Measurements from ENCODE around the gene DDX1.

Gene DDX1

DNA sequence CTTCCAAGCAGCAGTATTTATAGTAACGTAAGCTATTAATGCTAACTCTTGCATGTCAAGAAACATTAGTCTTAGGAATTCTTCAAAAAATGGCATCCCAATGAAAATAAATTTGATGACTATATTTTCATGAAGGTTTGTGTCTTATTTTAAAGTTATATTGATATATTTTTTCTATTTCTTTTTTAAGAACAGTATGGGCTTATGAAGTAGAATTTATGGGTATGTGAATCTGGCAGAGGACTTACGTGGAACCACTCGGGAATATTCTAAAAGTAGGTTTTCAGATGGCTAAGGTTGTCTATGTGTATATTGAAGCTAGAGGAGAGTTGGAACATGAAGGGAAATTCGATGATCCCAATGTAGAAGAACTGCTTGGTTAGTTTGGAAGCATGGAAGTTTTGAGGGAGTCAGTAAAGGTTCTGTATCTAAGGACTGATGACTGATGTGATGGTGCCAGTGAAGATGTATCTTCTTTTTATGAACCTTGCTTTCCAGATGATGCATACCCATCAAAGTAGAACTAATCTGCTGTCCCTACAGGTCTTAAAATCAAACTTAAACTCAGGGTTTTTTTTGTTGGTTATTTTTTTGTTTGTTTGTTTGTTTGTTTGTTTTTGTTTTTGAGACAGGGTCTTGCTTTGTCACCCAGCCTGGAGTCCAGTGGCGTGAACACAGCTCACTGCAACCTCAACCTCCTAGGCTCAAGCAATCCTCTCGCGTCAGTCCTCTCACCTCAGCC lies 39.5 kb downstream of the DDX1 start:
- DNase-seq, result no peak

- no peak for DNase-seq
Observed at GRCh38 chr2:15631883-15632282, 40.2 kb downstream of the DDX1 start.

GRCh38 chr2:15633043-15633970 lies 41.6 kb downstream of the DDX1 start:
- DNase-seq, result no peak

DNA sequence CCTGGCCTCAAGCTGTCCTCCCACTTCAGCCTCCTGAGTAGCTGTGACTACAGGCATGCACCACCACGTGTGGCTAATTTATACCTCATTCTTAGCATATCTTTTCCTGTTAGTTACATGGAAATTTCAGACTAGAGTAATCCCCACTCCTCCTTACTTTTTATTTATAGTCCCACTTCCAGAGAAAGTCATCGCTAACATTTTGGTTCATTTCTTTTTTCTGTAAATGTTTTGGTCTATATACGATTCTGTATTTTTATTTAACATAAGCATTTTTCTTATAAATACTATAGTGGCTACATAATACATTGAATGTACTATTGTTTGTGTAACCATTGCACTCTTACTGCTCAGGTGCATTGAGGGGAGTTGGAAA lies 42.3 kb downstream of the DDX1 start:
- no peak for DNase-seq

DNA sequence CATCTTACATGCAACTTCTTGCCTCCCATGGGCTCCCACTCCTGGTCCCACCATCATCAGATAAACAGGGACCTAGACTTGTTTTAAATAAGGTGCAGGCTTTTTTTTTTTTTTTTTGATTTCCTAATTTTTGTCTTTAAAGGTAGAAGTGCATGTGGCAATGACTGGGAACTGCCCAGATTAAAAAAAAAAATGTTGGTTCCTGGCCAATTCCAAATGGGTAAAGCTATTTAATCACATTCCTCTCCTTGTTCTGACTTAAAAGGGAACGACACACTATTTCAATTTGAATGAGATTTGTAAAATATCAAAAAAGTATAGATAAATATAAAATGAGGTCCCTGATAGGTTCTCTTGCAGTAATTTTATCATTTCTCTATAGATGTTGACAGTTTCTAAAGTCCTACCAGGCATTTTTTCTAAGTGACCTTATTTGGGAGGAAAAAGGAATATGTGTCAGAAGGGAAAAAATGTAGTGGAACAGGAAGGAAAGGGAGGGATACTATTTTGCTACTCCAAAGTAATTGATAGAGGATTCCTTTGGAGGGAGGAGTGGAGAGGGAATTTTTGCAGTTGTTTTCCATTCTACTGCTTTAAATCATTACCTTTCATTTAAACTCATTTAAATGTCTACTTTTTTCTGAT lies 43.3 kb downstream of the DDX1 start:
- DNase-seq, result no peak

DNA sequence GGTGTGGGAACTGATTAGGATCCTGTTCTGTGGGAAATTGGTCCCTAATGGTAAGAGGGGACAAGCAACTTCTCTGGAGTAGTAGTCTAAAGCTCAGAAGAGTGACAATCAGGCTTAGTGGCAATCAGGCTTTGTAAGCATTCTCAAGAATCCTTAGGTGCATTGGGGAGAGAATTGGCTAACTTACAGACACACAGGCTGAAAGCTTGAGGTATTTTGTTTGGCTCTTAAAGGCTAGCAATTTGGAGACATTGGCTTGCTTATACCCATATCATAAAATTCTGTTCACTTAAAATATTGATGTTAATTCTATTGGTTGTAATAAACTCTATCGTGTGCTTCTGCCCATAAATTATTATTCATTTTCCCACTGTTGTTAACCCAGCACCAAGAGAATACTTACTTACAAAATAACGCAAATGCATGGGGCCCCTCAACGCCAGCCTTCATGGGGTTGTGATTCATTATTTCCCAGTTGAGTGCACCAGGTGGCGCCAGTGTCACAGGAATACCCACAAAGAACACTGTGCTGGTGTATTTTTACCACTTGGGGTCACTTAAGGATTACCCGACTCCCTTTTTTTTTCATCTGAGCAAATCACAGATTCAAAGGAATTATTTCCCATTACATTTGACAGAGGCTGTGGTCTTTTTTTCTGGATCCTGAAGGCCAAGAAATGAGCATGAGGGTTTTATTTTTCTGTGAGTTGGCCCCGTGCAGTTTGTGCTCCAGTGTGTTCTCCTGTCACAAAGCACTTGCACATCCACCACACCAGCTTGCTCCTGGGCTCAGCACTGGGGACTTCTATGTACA lies 45.5 kb downstream of the DDX1 start:
- peak; percentile 53 for DNase-seq

DNA sequence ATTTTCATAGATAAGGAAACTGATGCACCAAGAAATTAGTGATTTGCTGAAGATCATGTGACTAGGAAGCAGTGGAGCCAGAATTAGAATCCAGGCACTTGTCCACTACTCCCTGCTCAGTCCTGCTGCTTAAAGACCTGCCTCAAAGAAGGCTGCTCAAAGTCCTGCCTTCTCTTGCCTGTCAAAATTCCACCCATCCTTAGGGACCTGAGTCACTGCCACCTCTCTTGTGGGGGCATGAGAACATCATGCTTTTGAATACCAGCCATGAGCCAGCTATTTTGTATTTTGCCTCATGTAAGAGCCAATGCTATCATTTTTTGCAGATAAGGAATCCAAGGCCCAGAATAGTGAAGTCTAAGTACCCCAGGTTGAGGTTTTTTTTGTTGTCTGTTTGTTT lies 47.1 kb downstream of the DDX1 start:
- no peak for DNase-seq

GRCh38 chr2:15639323-15640251 lies 47.9 kb downstream of the DDX1 start:
- DNase-seq, result no peak

DNA sequence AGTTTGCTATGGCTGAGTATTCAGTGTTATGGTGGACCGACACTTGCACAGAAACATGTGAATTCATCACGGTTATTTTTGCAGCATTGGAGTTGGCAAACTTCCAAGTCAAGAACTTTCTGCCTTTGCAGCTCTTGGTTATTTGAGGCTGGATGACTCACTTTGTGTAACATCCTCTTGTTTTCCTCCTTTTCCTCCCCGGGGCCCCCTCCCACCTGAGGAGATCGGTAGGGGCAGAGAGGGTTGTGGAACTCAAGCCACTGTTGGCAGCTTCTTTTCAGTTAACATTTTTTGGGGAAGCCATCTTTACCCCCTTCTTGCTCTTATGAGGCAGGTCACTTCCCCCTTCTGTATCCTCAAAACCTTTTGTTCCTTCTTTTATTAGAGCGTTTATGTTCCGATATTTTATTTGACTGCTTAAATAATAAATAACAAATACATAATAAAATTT lies 48.6 kb downstream of the DDX1 start:
- DNase-seq, result no peak

GRCh38 chr2:15640784-15641183 lies 49.1 kb downstream of the DDX1 start:
- DNase-seq, result no peak

- DNase-seq, result no peak
Observed at GRCh38 chr2:15641530-15641982, 49.9 kb downstream of the DDX1 start.

DNA sequence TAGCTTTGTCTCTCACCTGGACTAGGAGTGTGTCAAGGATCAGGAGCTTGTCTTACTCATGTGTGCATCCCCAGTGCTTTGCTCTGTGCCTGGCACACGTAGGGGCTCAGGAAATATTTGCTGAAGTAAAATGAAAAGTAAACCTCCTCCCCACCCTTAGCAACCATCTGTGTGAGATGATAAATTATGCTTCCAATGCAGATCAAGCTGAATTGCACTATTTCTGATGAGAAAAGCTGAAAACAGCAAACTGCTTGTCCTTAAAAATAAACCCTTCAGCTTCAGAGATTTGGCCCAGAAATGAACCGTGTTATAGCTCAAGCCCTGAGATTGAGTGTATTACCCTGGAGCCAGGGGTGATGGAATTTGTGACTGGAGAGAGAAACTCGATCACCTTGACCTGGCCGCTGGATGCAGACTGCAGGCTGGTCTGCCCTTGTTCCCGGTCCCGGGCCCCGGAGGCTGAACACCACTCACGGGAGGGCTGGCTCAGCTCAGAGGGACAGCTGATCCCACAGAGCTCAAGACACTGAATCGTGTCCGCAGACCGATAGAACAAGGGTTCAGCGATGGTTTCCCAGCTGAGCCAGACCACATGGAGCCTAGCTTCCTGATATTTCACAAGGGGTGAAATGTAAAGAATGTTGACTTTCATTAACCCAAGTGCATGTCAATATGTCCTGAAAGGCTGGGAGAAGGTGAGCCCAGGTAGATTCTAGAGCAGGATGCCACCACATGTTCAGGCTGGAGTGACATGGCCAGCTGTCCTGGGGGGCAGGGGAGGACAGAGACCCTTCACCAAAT lies 50.5 kb downstream of the DDX1 start:
- DNase-seq, result no peak

DNA sequence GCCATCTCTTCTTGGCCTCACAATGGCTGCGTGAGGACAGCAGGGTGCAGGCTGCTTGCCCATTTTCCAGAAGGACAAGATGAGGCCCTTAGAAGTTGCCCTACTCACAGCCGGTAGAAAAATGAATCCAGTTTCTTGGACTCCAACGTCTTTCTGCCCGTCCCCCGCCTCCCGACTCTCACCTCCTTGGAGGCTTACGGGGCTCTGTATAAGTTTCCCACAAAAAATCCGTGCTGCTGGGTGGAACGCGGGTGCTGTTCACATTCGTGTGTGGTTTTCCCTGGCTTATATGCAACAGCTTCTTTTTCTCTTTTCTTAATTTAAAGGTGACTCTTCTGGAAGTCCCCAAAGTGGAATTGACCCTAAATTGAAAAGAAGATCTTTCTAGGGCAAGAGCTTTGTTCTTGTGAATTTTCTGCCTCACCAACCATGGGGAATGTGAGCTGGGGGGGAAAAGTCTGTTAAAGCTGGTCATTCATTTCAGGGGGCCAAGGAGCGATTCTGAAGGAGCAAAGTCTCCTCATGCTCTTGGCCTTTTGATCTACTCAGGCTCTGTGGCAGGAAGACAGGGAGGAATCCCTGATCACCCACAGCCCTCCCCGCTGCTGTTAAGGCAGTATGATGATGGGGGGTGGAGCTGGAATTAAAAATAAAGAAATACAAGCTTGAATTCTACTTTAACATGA lies 51.3 kb downstream of the DDX1 start:
- DNase-seq, result no peak

DNA sequence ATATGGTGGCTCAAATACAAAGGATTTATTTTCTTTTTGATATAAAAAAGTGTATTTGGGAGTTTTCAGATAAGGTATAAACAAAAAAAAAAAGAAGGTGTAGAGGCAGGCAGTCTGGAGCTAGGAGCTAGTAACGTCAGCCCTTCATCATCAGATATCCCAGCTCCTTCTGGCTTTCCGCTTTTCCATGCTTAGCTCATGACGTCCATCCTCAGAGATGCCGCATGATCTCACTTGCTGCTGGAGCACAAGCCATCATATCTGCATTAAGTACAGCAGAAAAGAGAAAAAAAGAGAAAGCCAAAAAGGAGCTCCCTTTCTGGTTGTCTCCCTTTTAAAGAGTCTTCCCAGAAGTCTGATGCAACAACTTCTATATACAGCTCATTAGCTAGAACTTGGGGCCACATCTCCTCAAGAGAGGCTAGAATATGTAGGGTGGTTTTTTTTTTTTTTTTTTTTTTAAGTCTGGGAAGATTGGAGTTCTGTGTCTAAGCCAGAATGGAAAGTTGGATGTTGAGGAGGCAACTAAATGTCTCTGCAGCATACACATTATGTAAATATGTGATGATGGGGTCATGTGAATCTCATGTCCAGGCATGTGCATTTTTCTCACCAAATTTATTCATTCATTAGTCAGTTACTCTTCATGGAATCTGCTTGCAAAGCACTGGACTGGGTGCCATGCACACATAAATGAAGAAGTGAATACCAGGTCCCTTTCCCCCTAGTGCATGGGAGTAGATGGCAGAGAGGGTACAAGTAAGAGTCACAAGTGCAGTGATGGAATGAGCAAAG lies 52.3 kb downstream of the DDX1 start:
- DNase-seq, result no peak

- DNase-seq, result no peak
Observed at GRCh38 chr2:15645300-15645699, 53.6 kb downstream of the DDX1 start.

DNA sequence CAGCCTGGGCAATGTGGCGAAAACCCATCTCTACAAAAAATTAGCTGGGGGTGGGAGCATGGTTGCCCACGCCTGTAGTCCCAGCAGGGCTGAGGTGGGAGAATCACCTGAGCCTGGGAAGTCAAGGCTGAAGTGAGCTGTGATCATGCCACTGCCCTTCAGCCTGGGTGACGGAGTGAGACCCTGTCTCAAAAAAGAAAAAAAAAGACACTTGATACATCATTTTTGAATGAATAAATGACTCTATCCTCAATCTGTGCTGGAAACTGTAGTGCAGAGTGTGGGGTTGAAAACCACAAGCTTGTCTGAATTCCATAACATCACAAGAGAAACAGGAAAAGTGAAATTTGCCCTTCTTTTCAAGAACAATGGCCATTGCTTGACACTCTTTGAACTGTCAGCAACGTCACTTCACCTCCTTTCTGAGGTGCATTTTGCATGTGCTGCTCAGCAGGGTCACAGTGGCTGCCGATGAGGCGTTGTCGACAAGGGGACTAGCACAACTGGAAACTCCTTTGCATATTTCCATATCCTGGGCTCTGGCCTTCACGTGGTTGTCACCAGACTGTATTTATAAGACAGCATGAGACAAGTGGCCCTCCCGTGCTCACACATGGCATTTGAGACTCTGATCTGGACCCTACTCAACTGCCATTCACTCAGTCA lies 54.2 kb downstream of the DDX1 start:
- no peak for DNase-seq

DNA sequence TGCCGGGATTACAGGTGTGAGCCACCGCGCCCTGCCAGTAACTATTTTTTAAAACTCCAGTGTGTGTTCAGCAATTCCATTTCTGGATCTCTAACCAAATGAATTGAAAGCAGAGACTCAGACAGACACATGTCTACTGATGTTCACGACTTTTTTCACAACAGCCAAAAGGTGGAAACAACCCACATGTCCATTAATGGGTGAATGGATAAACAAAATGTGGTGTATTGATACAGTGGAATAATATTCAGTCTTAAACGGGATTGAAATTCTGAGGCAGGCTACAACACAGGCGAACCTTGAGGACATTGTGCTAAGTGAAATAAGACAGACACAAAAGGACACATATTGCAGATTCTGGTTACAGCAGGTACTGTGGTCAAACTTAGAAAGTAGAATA lies 55.0 kb downstream of the DDX1 start:
- DNase-seq, result no peak
